LoVo (cell line): ENCODE results near the gene ARF1.

ENCODE experiments used
- DNase-seq: peaks from one replicate; pipeline ENCODE4 v3.0.0-alpha.2; 2016; ENCODE audit warnings: low spot score

ARF1 gene

DNA sequence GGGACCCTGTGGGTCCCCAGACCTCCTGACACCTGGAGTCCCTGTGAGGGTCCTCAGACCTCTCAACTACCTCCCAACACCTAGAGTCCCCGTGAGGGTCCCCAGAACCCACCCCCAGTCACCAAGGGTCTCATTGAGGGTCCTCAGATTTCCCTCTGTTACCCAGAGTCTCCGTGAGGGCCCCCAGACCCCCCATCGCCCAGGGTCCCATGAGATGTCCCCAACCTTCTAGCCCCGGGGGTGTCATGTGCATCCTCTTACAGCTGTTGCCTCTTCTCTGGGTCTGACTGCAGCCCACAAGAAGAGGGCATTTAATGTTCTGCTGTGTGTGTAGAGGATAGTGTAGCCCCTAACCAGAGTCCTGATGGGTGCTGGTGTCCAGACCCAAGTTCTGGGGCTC, 65.3 kb downstream of the ARF1 start:
- DNase-seq, result no peak

DNA sequence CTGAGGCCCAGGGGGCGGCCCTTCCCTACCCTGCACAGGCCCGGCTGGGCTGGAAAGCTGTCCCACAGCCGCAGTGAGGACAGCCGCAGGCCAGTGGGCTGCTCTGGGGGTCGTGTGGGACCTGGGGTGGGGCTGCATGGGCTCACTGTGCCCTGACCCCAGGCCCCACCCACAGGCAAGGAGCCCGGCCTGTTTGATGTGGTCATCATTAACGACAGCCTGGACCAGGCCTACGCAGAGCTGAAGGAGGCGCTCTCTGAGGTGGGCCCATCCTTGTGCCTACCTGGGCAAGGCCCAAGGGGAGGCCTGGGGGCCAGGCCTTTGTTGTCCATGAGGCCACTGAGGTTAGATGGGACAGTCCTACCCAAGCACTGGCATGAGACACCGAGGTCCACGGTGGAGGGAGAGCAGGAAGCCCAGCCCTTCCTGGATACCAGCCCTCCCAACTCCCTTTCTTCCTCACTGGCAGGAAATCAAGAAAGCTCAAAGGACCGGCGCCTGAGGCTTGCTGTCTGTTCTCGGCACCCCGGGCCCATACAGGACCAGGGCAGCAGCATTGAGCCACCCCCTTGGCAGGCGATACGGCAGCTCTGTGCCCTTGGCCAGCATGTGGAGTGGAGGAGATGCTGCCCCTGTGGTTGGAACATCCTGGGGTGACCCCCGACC, 65.8 kb downstream of the ARF1 start:
- no peak for DNase-seq
